Pancreas (tissue), 10 donors: ENCODE data around the gene FGF12. TPM values are rescaled to one million over a fixed set of nuclear protein-coding genes. Genes with fewer than 3 reads are reported as not detected.

Experiments
- ATAC-seq, 4 donors: fragments of 200-7000 bp; cut with Tn5 transposase; one replicate each; pipeline versions ENCODE4 v1.8.0 to v1.9.1; 2020; ENCODE audit warnings: mild to moderate bottlenecking in 4 of 4, moderate library complexity in 4 of 4
- DNase-seq, 6 donors: peaks; one replicate each; pipeline ENCODE4 v3.0.0-alpha.2; 2020
- FAIRE-seq: peaks from 2 replicates; lab custom pipeline; 2012; peaks lifted over from hg19 to GRCh38; lab: Jason Lieb, UNC
- H3K27ac ChIP-seq, 4 donors: fragments of 200-600 bp; sonication (generic); 1 replicate in 3 of 4; 2 replicates in 1 of 4; pipeline versions ENCODE4 v1.5.0 to v1.8.0; 2020
- H3K27me3 ChIP-seq, 4 donors: fragments of 200-600 bp; one replicate each; pipeline ENCODE4 v1.8.0; 2021
- H3K36me3 ChIP-seq, 3 donors: fragments of 200-600 bp; sonication (generic) in 1 of 3; one replicate each; pipeline versions ENCODE4 v1.5.0 to v1.8.0; 2020 to 2021
- H3K4me1 ChIP-seq, 3 donors: fragments of 200-600 bp; one replicate each; pipeline ENCODE4 v1.8.0; 2021
- H3K4me3 ChIP-seq, 4 donors: fragments of 200-600 bp; sonication (generic) in 2 of 4; one replicate each; pipeline versions ENCODE4 v1.5.0 to v1.8.0; 2020 to 2021
- H3K9me3 ChIP-seq, 4 donors: fragments of 200-600 bp; one replicate each; pipeline ENCODE4 v1.8.0; 2021
- WGBS, 2 donors: extraction: QIAGEN DNeasy Blood & Tissue Kit; methylation state at CpG; one replicate each; pipeline ENCODE4 v1.1.7; 2013; 5-methylcytosine and 5-hydroxymethylcytosine counted together
- intact Hi-C, 3 donors: fragments of 100-400 bp; cut with DNase I; formaldehyde crosslinking; loops; one replicate each; pipeline versions ENCODE4 v1.11.1 to v1.14.2; 2022
- polyA plus RNA-seq, 2 donors: library from polyadenylated mRNA; stranded (reverse); fragments of 200-250 nt; gene quantifications; one replicate each; pipeline ENCODE4 v1.2.3, GENCODE V29; 2013
- total RNA-seq, 6 donors: library from RNA; stranded (reverse); fragmentation: NEBNext Ultra II Directional in 4 of 6; extraction: Animal tissue kit (Norgen Biotek cat#: 25700) in 4 of 6; gene quantifications; one replicate each; pipeline versions ENCODE4 v1.2.1 to v1.2.4, GENCODE V29; 2021 to 2023
- TF ChIP-seq, protein P1 (sequence below), 4 donors: fragments of 200-600 bp; sonication (generic) in 3 of 4; IDR thresholded peaks; one replicate each; pipeline versions ENCODE4 v1.5.0 to v1.8.0; 2021; ENCODE audit warnings: antibody characterized with exemption in 4 of 4
- donor health status: healthy with polysubstance abuse.
- donor health status: DM: no; HTN: no; CAD: no; lungs with moderate emphysema.
- donor health status: DM: no; HTN: no; CAD: no.
- donor health status: control.
- donor health status: control.
- donor health status: Bipolar disorder and iron deficiency.
- donor health status: DM: yes; HTN: yes; CAD: no.
- donor health status: DM: no; HTN: no; CAD: no.
- donor health status: DM: no; HTN: no; CAD: no.
- donor health status: DM: yes; HTN: yes; CAD: no.

FGF12 gene
- total and polyA plus RNA-seq, 8 donors: 3.6 to 8.6 (median 6.4) TPM

DNA sequence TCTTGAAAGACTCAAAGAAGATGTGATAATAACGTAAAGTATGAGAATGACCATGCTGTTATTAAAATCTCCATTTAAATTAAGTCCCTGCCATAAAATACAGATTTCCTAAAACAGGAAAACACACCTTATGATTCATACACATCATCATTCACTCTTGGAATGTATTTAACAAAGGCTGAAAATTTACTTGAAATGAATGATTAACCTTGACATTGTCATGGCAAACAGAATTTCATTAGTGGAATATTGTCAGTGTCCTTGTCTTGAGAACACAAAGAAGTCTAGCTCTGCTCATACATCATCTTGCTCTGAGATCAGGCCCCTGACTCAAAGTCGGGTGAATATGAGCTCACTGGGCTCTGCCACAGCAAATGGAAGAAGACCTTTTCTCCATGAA is 313.9 kb downstream of the FGF12 start:
- WGBS, 2 donors: 83 to 91% methylated on average over 2 of the region's 2 CpGs
- intact Hi-C loops: no loop called here

GRCh38 chr3:192410684-192410960 is 316.7 kb downstream of the FGF12 start:
- no peak for FAIRE-seq
- WGBS, 2 donors: 83 to 90% methylated on average over 5 of the region's 5 CpGs
- no peak overlapping the region for H3K27ac ChIP-seq
- H3K9me3 ChIP-seq: no peaks in the 10 kb centered on the region
- H3K27me3 ChIP-seq: no peaks in the 10 kb centered on the region
- H3K4me3 ChIP-seq: no peak overlapping the region
- no peak for ATAC-seq
- DNase-seq: no peak
- TF ChIP-seq, protein P1, sequence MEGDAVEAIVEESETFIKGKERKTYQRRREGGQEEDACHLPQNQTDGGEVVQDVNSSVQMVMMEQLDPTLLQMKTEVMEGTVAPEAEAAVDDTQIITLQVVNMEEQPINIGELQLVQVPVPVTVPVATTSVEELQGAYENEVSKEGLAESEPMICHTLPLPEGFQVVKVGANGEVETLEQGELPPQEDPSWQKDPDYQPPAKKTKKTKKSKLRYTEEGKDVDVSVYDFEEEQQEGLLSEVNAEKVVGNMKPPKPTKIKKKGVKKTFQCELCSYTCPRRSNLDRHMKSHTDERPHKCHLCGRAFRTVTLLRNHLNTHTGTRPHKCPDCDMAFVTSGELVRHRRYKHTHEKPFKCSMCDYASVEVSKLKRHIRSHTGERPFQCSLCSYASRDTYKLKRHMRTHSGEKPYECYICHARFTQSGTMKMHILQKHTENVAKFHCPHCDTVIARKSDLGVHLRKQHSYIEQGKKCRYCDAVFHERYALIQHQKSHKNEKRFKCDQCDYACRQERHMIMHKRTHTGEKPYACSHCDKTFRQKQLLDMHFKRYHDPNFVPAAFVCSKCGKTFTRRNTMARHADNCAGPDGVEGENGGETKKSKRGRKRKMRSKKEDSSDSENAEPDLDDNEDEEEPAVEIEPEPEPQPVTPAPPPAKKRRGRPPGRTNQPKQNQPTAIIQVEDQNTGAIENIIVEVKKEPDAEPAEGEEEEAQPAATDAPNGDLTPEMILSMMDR (IDR thresholded peaks at IDR 0.05): no peak
- intact Hi-C loops: no loop called here
- H3K4me1 ChIP-seq: no peaks in the 10 kb centered on the region
- H3K36me3 ChIP-seq: no peaks in the 10 kb centered on the region

More for the DNA sequence above, 313.9 kb downstream of the FGF12 start:
- FAIRE-seq (no peak), ATAC-seq (no peak), DNase-seq (no peak)
- Histone ChIP-seq H3K4me3 (no peak overlapping the region), H3K4me1 (no peaks in the 10 kb centered on the region), H3K36me3 (no peaks in the 10 kb centered on the region), H3K27ac (no peak overlapping the region), H3K9me3 (no peaks in the 10 kb centered on the region), H3K27me3 (no peaks in the 10 kb centered on the region)
- TF ChIP-seq, protein P1 (IDR thresholded peaks at IDR 0.05): no peak

DNA sequence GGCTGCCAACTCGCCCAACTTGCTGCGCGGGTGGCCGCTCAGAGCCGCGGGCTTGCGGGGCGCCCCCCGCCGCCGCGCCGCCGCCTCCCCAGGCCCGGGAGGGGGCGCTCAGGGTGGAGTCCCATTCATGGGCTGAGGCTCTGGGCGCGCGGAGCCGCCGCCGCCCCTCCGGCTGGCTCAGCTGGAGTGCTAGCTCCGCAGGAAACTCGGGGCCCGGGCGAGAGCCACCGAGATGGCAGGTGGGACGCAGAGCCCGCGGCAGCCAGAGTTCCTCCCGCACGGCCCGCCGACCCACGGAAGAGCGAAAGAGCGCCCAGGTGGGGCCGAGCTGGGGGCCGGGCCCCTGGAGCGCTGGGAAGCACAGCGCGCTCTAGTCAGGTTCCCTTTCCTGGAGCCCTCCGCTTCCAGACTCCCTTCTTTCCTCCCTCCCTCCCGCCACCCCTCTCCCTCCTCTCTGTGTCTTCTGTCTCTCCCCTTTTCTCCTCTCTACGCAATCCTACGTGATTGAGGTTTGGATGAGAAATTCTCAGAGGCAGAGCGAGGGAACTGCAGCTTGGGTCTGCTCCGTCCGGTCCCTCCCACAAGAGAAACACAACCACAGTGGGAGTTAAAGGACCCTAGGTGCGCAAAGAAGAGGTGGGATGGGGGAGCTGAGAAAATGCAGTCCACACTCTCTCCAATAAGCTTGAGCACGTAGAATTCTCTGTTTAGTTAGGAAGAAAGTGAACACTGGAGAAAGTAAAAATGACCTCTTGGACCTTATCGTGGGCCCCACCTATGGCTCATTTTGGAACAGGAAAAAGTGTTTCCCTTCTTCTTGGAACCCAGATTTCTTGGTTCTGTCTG is 317.3 kb downstream of the FGF12 start:
- WGBS, 2 donors: 5 to 6% methylated on average over 37 to 53 of the region's 53 CpGs
- DNase-seq (peak in 3 of 6 donors; percentile 22 to 63 (median 63)), ATAC-seq (peak; percentile 43 to 60 (median 52))

DNA sequence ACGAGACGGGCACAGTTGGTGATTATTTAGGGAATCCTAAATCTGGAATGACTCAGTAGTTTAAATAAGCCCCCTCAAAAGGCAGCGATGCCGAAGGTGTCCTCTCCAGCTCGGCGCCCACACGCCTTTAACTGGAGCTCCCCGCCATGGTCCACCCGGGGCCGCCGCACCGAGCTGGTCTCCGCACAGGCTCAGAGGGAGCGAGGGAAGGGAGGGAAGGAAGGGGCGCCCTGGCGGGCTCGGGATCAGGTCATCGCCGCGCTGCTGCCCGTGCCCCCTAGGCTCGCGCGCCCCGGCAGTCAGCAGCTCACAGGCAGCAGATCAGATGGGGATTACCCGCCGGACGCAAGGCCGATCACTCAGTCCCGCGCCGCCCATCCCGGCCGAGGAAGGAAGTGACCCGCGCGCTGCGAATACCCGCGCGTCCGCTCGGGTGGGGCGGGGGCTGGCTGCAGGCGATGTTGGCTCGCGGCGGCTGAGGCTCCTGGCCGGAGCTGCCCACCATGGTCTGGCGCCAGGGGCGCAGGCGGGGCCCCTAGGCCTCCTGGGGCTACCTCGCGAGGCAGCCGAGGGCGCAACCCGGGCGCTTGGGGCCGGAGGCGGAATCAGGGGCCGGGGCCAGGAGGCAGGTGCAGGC is 318.0 kb downstream of the FGF12 start:
- ATAC-seq: peak; percentile 50 to 80 (median 73)
- H3K27me3 ChIP-seq: no peaks in the 10 kb centered on the region
- TF ChIP-seq, protein P1 (IDR thresholded peaks at IDR 0.05): no peak
- no peaks in the 10 kb centered on the region for H3K9me3 ChIP-seq
- FAIRE-seq: no peak
- H3K27ac ChIP-seq: no peak overlapping the region
- no peaks in the 10 kb centered on the region for H3K4me1 ChIP-seq
- no peaks in the 10 kb centered on the region for H3K36me3 ChIP-seq
- H3K4me3 ChIP-seq: peak overlapping the region; percentile 22 to 67 (median 52)
- DNase-seq: peak in 5 of 6 donors; percentile 15 to 73 (median 22)
- 1% methylated on average over 49 to 61 of the region's 61 CpGs for WGBS, 2 donors
- intact Hi-C loops: no loop called here

More for the DNA sequence above, 317.3 kb downstream of the FGF12 start:
- Histone ChIP-seq H3K9me3 (no peaks in the 10 kb centered on the region), H3K27me3 (no peaks in the 10 kb centered on the region), H3K36me3 (no peaks in the 10 kb centered on the region), H3K27ac (no peak overlapping the region), H3K4me1 (no peaks in the 10 kb centered on the region), H3K4me3 (peak overlapping the region; percentile 22 to 67 (median 52))
- intact Hi-C loops: no loop called here
- no peak for FAIRE-seq
- TF ChIP-seq, protein P1 (IDR thresholded peaks at IDR 0.05): no peak
